H1 (cell line): ENCODE results near the gene PLD2. TPM values are rescaled to one million over a fixed set of nuclear protein-coding genes. Genes with fewer than 3 reads are reported as not detected.

Source experiments
- GTF2F1 ChIP-seq: IDR thresholded peaks from 2 replicates; pipeline ENCODE4 v1.6.1; 2012; ENCODE audit warnings: low read depth, low read length, improper control_type of control experiment, borderline replicate concordance
- MAFK ChIP-seq: IDR thresholded peaks from 2 replicates; pipeline ENCODE4 v1.6.1; 2012; ENCODE audit warnings: low read depth, mild to moderate bottlenecking, improper control_type of control experiment, low read length
- RBBP5 ChIP-seq: IDR thresholded peaks from 2 replicates; pipeline ENCODE4 v1.7.1; 2012; ENCODE audit warnings: low read depth, mild to moderate bottlenecking, inconsistent platforms, low read length, moderate library complexity, borderline replicate concordance
- TBP ChIP-seq: IDR thresholded peaks from 2 replicates; pipeline ENCODE4 v1.6.1; 2011; ENCODE audit warnings: low read depth, low read length, improper control_type of control experiment
- polyA plus RNA-seq, 7 experiments: library from polyadenylated mRNA; depleted of rRNA in 3 of 7; stranded (reverse) in 5 of 7; unstranded in 2 of 7; fragments of >200 nt in 5 of 7; fragments of 200-250 nt in 2 of 7; gene quantifications; 1 replicate in 5 of 7; 2 replicates in 1 of 7; 4 replicates in 1 of 7; pipeline versions ENCODE4 v1.2.1 to v1.2.3, GENCODE V29; 2011 to 2013; ENCODE audit warnings: missing spikeins in 2 of 7, mixed read lengths in 2 of 7
- total RNA-seq: library from RNA; stranded (reverse); fragmentation: NEBNext Ultra II Directional; extraction: Animal tissue kit (Norgen Biotek cat#: 25700); gene quantifications from 2 replicates; pipeline ENCODE4 v1.2.1, GENCODE V29; 2021

Gene PLD2
- total and polyA plus RNA-seq, 2 of the 8 experiments (the other 6 are each of a cell fraction or from before 2014, with no cell fraction given): 44.3 to 48.4 TPM

DNA sequence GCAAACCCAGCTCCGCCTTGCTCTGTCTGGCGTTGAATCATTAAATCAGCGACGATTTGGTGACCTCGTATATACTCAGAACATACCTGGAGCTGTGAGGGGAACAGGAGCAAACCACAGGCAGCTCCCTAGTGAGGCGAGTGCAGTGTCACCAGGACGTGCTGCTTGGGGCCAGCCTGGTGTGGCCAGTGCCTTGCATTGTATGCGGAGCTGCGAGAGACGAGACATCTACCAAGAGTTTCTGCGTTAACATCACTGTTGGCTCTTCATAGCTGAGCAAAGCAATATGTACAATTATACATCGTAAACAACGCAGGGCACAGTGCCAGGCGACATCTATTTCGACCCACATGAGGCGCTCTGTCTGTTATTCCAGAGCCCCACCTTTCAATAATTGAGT lies 54.1 kb downstream of the PLD2 start (continued):
- TF ChIP-seq MAFK: no peak
- no peak for TF ChIP-seq GTF2F1
- no peak for TF ChIP-seq RBBP5
- no peak for TF ChIP-seq TBP
